ENCODE results near the gene SND1.

- no peak for TF ChIP-seq POLR2AphosphoS5 (IDR thresholded peaks at IDR 0.05; ENCODE audit: low read length)
- no peak for TF ChIP-seq ESRRA (IDR thresholded peaks at IDR 0.05; ENCODE audit: low read length)
- TF ChIP-seq, protein P1, sequence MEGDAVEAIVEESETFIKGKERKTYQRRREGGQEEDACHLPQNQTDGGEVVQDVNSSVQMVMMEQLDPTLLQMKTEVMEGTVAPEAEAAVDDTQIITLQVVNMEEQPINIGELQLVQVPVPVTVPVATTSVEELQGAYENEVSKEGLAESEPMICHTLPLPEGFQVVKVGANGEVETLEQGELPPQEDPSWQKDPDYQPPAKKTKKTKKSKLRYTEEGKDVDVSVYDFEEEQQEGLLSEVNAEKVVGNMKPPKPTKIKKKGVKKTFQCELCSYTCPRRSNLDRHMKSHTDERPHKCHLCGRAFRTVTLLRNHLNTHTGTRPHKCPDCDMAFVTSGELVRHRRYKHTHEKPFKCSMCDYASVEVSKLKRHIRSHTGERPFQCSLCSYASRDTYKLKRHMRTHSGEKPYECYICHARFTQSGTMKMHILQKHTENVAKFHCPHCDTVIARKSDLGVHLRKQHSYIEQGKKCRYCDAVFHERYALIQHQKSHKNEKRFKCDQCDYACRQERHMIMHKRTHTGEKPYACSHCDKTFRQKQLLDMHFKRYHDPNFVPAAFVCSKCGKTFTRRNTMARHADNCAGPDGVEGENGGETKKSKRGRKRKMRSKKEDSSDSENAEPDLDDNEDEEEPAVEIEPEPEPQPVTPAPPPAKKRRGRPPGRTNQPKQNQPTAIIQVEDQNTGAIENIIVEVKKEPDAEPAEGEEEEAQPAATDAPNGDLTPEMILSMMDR (IDR thresholded peaks at IDR 0.05 in 2 of 3, conservative IDR thresholded peaks at IDR 0.05 in 1 of 3; ENCODE audit: control insufficient read depth in 2 of 3, extremely low read depth in 1 of 3, insufficient read depth in 1 of 3, low read depth in 3 of 3, low read length in 3 of 3): no peak
- TF ChIP-seq NRF1 (conservative IDR thresholded peaks at IDR 0.05; ENCODE audit: low read depth, low read length): no peak
- TF ChIP-seq JUND (IDR thresholded peaks at IDR 0.05; ENCODE audit: low read depth, low read length): no peak
- TF ChIP-seq SMARCA5 (IDR thresholded peaks at IDR 0.05): no peak
- TF ChIP-seq CUX1 (IDR thresholded peaks at IDR 0.05; ENCODE audit: insufficient replicate concordance, low read depth, low read length): no peak
- TF ChIP-seq, protein P2, sequence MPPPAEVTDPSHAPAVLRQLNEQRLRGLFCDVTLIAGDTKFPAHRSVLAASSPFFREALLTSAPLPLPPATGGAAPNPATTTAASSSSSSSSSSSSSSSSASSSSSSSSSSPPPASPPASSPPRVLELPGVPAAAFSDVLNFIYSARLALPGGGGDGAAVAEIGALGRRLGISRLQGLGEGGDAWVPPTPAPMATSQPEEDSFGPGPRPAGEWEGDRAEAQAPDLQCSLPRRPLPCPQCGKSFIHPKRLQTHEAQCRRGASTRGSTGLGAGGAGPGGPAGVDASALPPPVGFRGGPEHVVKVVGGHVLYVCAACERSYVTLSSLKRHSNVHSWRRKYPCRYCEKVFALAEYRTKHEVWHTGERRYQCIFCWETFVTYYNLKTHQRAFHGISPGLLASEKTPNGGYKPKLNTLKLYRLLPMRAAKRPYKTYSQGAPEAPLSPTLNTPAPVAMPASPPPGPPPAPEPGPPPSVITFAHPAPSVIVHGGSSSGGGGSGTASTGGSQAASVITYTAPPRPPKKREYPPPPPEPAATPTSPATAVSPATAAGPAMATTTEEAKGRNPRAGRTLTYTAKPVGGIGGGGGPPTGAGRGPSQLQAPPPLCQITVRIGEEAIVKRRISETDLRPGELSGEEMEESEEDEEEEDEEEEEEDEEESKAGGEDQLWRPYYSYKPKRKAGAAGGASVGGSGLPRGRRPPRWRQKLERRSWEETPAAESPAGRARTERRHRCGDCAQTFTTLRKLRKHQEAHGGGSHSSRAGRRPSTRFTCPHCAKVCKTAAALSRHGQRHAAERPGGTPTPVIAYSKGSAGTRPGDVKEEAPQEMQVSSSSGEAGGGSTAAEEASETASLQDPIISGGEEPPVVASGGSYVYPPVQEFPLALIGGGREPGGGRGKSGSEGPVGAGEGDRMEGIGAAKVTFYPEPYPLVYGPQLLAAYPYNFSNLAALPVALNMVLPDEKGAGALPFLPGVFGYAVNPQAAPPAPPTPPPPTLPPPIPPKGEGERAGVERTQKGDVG (CRISPR knock-in tag; IDR thresholded peaks at IDR 0.05): no peak
Observed at GRCh38 chr7:127794551-127794950, 142.6 kb downstream of the SND1 start.

Measured in GM12878 (cell line).